Ascending aorta (tissue), 2 donors: ENCODE data around the gene RAD21L1. TPM values are rescaled to one million over a fixed set of nuclear protein-coding genes. Genes with fewer than 3 reads are reported as not detected.

ENCODE experiments used
- DNase-seq, 2 donors: peaks; one replicate each; pipeline ENCODE4 v3.0.0-alpha.2; 2019; ENCODE audit warnings: low spot score in 2 of 2
- H3K27ac ChIP-seq, 2 donors: fragments of 200-600 bp; sonication (generic); one replicate each; pipeline ENCODE4 v1.5.1; 2016 to 2017; ENCODE audit warnings: mild to moderate bottlenecking in 1 of 2
- H3K27me3 ChIP-seq: fragments of 200-600 bp; sonication (generic); one replicate; pipeline ENCODE4 v1.5.1; 2017
- H3K36me3 ChIP-seq, 2 donors: fragments of 200-600 bp; sonication (generic); one replicate each; pipeline ENCODE4 v1.5.1; 2016
- H3K4me1 ChIP-seq, 2 donors: fragments of 200-600 bp; sonication (generic); one replicate each; pipeline ENCODE4 v1.5.1; 2016 to 2017; ENCODE audit warnings: mild to moderate bottlenecking in 1 of 2
- H3K4me3 ChIP-seq, 2 donors: fragments of 200-600 bp; sonication (generic); one replicate each; pipeline ENCODE4 v1.5.1; 2016 to 2017; ENCODE audit warnings: mild to moderate bottlenecking in 1 of 2
- H3K9me3 ChIP-seq, 2 donors: fragments of 200-600 bp; sonication (generic); one replicate each; pipeline ENCODE4 v1.5.1; 2016
- CTCF ChIP-seq, 3 experiments: fragments of 200-600 bp in 2 of 3; fragments of 450-650 bp in 1 of 3; sonication (generic) in 2 of 3; IDR thresholded peaks; one replicate each; pipeline ENCODE4 v1.5.1; 2016 to 2019; ENCODE audit warnings: antibody characterized with exemption in 3 of 3, mild to moderate bottlenecking in 1 of 3, moderate library complexity in 1 of 3
- intact Hi-C: fragments of 100-400 bp; cut with DNase I; formaldehyde crosslinking; loops from one replicate; pipeline ENCODE4 v1.15.1; 2023
- total RNA-seq: library from RNA; depleted of rRNA; stranded (reverse); fragments of >200 nt; gene quantifications from one replicate; pipeline ENCODE4 v1.1.0, GENCODE V29; 2016

Gene RAD21L1
- total RNA-seq, 1 donor from 2014 or later = not detected

- no peak overlapping the region for H3K4me3 ChIP-seq
- no peaks in the 10 kb centered on the region for H3K27me3 ChIP-seq
- DNase-seq = no peak
- no peaks in the 10 kb centered on the region for H3K9me3 ChIP-seq
- TF ChIP-seq CTCF (IDR thresholded peaks at IDR 0.05) = no peak
- no peaks in the 10 kb centered on the region for H3K36me3 ChIP-seq
- no peak overlapping the region for H3K27ac ChIP-seq
- intact Hi-C loops = no loop called here
- no peaks in the 10 kb centered on the region for H3K4me1 ChIP-seq
Measured at GRCh38 chr20:1199212-1199873, 26.5 kb upstream of the RAD21L1 start.

- TF ChIP-seq CTCF (IDR thresholded peaks at IDR 0.05) = no peak
- Histone ChIP-seq H3K36me3 (no peaks in the 10 kb centered on the region), H3K4me1 (no peaks in the 10 kb centered on the region), H3K9me3 (no peaks in the 10 kb centered on the region), H3K27me3 (no peaks in the 10 kb centered on the region), H3K4me3 (no peak overlapping the region), H3K27ac (no peak overlapping the region)
- intact Hi-C loops = no loop called here
- DNase-seq = no peak
Measured at GRCh38 chr20:1199964-1200363, 25.9 kb upstream of the RAD21L1 start.

GRCh38 chr20:1202762-1203504, 22.9 kb upstream of the RAD21L1 start, which contains the start of gene C20orf202:
Gene C20orf202, plus strand, starts transcription at chr20:1203454. Its CDS starts 132 bp downstream, at chr20:1203586.
- intact Hi-C loops = no loop called here
- Histone ChIP-seq H3K4me1 (no peaks in the 10 kb centered on the region), H3K27me3 (no peaks in the 10 kb centered on the region), H3K27ac (no peak within 1 kb of the TSS), H3K36me3 (no peaks in the 10 kb centered on the region), H3K4me3 (no peak within 1 kb of the TSS), H3K9me3 (no peaks in the 10 kb centered on the region)
- no peak for TF ChIP-seq CTCF (IDR thresholded peaks at IDR 0.05)
- DNase-seq = no peak

GRCh38 chr20:1203630-1204029, 22.2 kb upstream of the RAD21L1 start:
- H3K27me3 ChIP-seq = no peaks in the 10 kb centered on the region
- no peak for TF ChIP-seq CTCF (IDR thresholded peaks at IDR 0.05)
- no peaks in the 10 kb centered on the region for H3K9me3 ChIP-seq
- no peak for DNase-seq
- no peaks in the 10 kb centered on the region for H3K4me1 ChIP-seq
- no peak overlapping the region for H3K27ac ChIP-seq
- H3K36me3 ChIP-seq = no peaks in the 10 kb centered on the region
- intact Hi-C loops = no loop called here
- no peak overlapping the region for H3K4me3 ChIP-seq

- no peak overlapping the region for H3K27ac ChIP-seq
- H3K4me1 ChIP-seq = no peaks in the 10 kb centered on the region
- no peak overlapping the region for H3K4me3 ChIP-seq
- no peak for TF ChIP-seq CTCF (IDR thresholded peaks at IDR 0.05)
- intact Hi-C loops = no loop called here
- no peaks in the 10 kb centered on the region for H3K9me3 ChIP-seq
- no peak for DNase-seq
- no peaks in the 10 kb centered on the region for H3K36me3 ChIP-seq
- H3K27me3 ChIP-seq = no peaks in the 10 kb centered on the region
Measured at GRCh38 chr20:1204113-1204512, 21.7 kb upstream of the RAD21L1 start.
